Endothelial cell of umbilical vein (primary cell): ENCODE measurements around the gene CHN1. TPM values are rescaled to one million over a fixed set of nuclear protein-coding genes. Genes with fewer than 3 reads are reported as not detected.

Source experiments
- BruUV-seq: library from RNA; stranded (reverse); fragments of 400-500 nt; replicated peaks from 2 replicates; lab custom pipeline; 2021; lab: Mats Ljungman, UMichigan
- CTCF ChIA-PET: fragments of 300-600, 350-600 bp; sonication (Branson Sonifier 250); formaldehyde crosslinking; loops from one replicate; lab custom pipeline; 2021; ENCODE audit warnings: antibody characterized with exemption, inconsistent platforms; lab: Charles Lee
- POLR2A ChIA-PET: fragments of 300-600, 350-600 bp; sonication (Branson Sonifier 250); formaldehyde crosslinking; loops from one replicate; lab custom pipeline; 2021; ENCODE audit warnings: antibody characterized with exemption, inconsistent platforms; lab: Charles Lee
- DNase-seq: peaks from one replicate; pipeline ENCODE4 v3.0.0-alpha.2; 2011; ENCODE audit warnings: low read depth, low spot score
- FAIRE-seq: peaks from 2 replicates; lab custom pipeline; 2011; peaks lifted over from hg19 to GRCh38; lab: Jason Lieb, UNC
- H2AFZ ChIP-seq: 2 replicates; pipeline ENCODE4 v1.6.0; 2012; ENCODE audit warnings: low read depth, low read length, control low read depth, inconsistent platforms
- H3K27ac ChIP-seq: 2 replicates; pipeline ENCODE4 v1.5.1; 2011; ENCODE audit warnings: low read depth, mild to moderate bottlenecking, control low read depth, low read length, moderate library complexity; ENCODE audit not compliant: insufficient read depth
- H3K27me3 ChIP-seq, 2 experiments: 2 replicates each; pipeline versions ENCODE4 v1.6.0 to v1.6.1; 2011; ENCODE audit warnings: low read length in 2 of 2, mixed read lengths in 1 of 2; ENCODE audit not compliant: control insufficient read depth in 2 of 2, insufficient read depth in 2 of 2
- H3K36me3 ChIP-seq, 2 experiments: 2 replicates in 1 of 2; 3 replicates in 1 of 2; pipeline ENCODE4 v1.5.1; 2011; ENCODE audit warnings: low read length in 2 of 2, mild to moderate bottlenecking in 1 of 2, moderate library complexity in 1 of 2; ENCODE audit not compliant: control insufficient read depth in 2 of 2, insufficient read depth in 2 of 2; ENCODE audit errors: extremely low read depth in 1 of 2
- H3K4me1 ChIP-seq: 3 replicates; pipeline ENCODE4 v1.5.1; 2011; ENCODE audit warnings: mild to moderate bottlenecking, low read length; ENCODE audit not compliant: control insufficient read depth, insufficient read depth; ENCODE audit errors: extremely low read depth
- H3K4me2 ChIP-seq: 2 replicates; pipeline ENCODE4 v1.6.1; 2011; ENCODE audit warnings: low read length, control low read depth, mixed read lengths; ENCODE audit not compliant: insufficient read depth
- H3K4me3 ChIP-seq, 3 experiments: fragments of 200-600 bp in 1 of 3; sonication (generic), shearing (Covaris generic) in 1 of 3; replicated peaks in 1 of 3; 2 replicates each; pipeline ENCODE4 v1.5.1; 2011 to 2016; ENCODE audit warnings: control low read depth in 3 of 3, low read length in 3 of 3, mild to moderate bottlenecking in 2 of 3, inconsistent platforms in 1 of 3, low read depth in 1 of 3, moderate library complexity in 1 of 3; ENCODE audit not compliant: insufficient read depth in 1 of 3
- H3K79me2 ChIP-seq: 2 replicates; pipeline ENCODE4 v1.6.0; 2012; ENCODE audit warnings: low read length, inconsistent platforms; ENCODE audit not compliant: control insufficient read depth, insufficient read depth
- H3K9ac ChIP-seq: replicated peaks from 2 replicates; pipeline ENCODE3; 2011; ENCODE audit warnings: low read length, control low read depth; ENCODE audit not compliant: insufficient read depth; ENCODE audit errors: extremely low read depth
- H3K9me1 ChIP-seq: replicated peaks from 3 replicates; pipeline ENCODE4 v1.6.0; 2011; ENCODE audit warnings: mild to moderate bottlenecking, low read length; ENCODE audit not compliant: control insufficient read depth, insufficient read depth; ENCODE audit errors: extremely low read depth
- H3K9me3 ChIP-seq: replicated peaks from 2 replicates; pipeline ENCODE4 v1.5.1; 2012; ENCODE audit warnings: low read length, inconsistent platforms; ENCODE audit not compliant: control insufficient read depth, insufficient read depth
- H4K20me1 ChIP-seq: replicated peaks from 2 replicates; pipeline ENCODE3; 2011; ENCODE audit warnings: mild to moderate bottlenecking, low read length; ENCODE audit not compliant: control insufficient read depth, insufficient read depth; ENCODE audit errors: extremely low read depth
- EZH2 ChIP-seq: IDR thresholded peaks from 2 replicates; pipeline ENCODE4 v1.6.1; 2012; ENCODE audit warnings: borderline replicate concordance, low read depth, mild to moderate bottlenecking, moderate library complexity, low read length, inconsistent platforms; ENCODE audit not compliant: severe bottlenecking
- FOS ChIP-seq: IDR thresholded peaks from 2 replicates; pipeline ENCODE4 v1.6.1; 2011; ENCODE audit warnings: mild to moderate bottlenecking, low read length, moderate library complexity, borderline replicate concordance; ENCODE audit not compliant: insufficient read depth
- GATA2 ChIP-seq: IDR thresholded peaks from 2 replicates; pipeline ENCODE4 v1.7.0; 2011; ENCODE audit warnings: low read depth, mild to moderate bottlenecking, moderate library complexity, mixed read lengths, low read length; ENCODE audit not compliant: insufficient read length, insufficient read depth
- JUN ChIP-seq: IDR thresholded peaks from 2 replicates; pipeline ENCODE4 v1.6.1; 2011; ENCODE audit warnings: borderline replicate concordance, low read depth; ENCODE audit not compliant: insufficient read length, insufficient read depth
- MYC ChIP-seq: IDR thresholded peaks from one replicate; pipeline ENCODE4 v1.6.1; 2011; ENCODE audit warnings: mild to moderate bottlenecking, low read depth, low read length
- POLR2A ChIP-seq: IDR thresholded peaks from 2 replicates; pipeline ENCODE4 v1.6.1; 2012; ENCODE audit warnings: low read depth, mild to moderate bottlenecking, control low read depth, low read length
- POLR2AphosphoS5 ChIP-seq: IDR thresholded peaks from 2 replicates; pipeline ENCODE4 v1.6.1; 2012; ENCODE audit warnings: low read depth, mild to moderate bottlenecking, control low read depth, low read length, moderate library complexity; ENCODE audit not compliant: insufficient read depth
- dilution Hi-C: fragments of 300-500 bp; cut with MboI; formaldehyde crosslinking; loops from one replicate; pipeline ENCODE4 v1.15.0; 2019; ENCODE audit warnings: low sequenced_read_pairs; ENCODE audit not compliant: extremely low pct_ligation_motif_present
- intact Hi-C: fragments of 100-400 bp; cut with micrococcal nuclease; formaldehyde crosslinking; loops from one replicate; pipeline ENCODE4 v1.10.0; 2022
- polyA plus RNA-seq, 4 experiments: library from polyadenylated mRNA; depleted of rRNA in 3 of 4; stranded (reverse) in 3 of 4; unstranded in 1 of 4; fragments of >200 nt; gene quantifications; 2 replicates each; pipeline versions ENCODE4 v1.2.1 to v1.2.3, GENCODE V29; 2011 to 2012; ENCODE audit warnings: missing spikeins in 1 of 4
- total RNA-seq: library from RNA; stranded (reverse); gene quantifications from 2 replicates; pipeline ENCODE4 v1.2.3, GENCODE V29; 2021
- TF ChIP-seq, protein P1 (sequence below): IDR thresholded peaks from 2 replicates; pipeline ENCODE4 v1.6.1; 2011; ENCODE audit not compliant: insufficient read depth, insufficient read length
- TF ChIP-seq, protein P2 (sequence below), 2 donors: IDR thresholded peaks; 1 replicate in 1 of 2; 2 replicates in 1 of 2; pipeline ENCODE4 v1.5.1; 2011; ENCODE audit warnings: low read length in 2 of 2, mild to moderate bottlenecking in 2 of 2, moderate library complexity in 2 of 2, control low read depth in 1 of 2, inconsistent platforms in 1 of 2, low read depth in 1 of 2; ENCODE audit not compliant: insufficient read depth in 1 of 2; ENCODE audit errors: extremely low read depth in 1 of 2

Gene CHN1
- total and polyA plus RNA-seq, 2 donors (not counting 3 experiments of a cell fraction or from before 2014, with no cell fraction given), result 23.3 to 24.9 TPM

GRCh38 chr2:175039031-175039430, 33.9 kb upstream of the CHN1 start:
- ChIA-PET CTCF (interaction anchor here (1.2 to 1.4 kb wide), 4 partner anchors 243 to 1059 kb away, joined by 3 to 5 read pairs (median 4); no protein-coding TSS in a partner anchor), POLR2A (no interaction called here)
- no peaks in the 10 kb centered on the region for H3K9me3 ChIP-seq
- H3K79me2 ChIP-seq, result no peaks in the 10 kb centered on the region
- TF ChIP-seq FOS, result no peak
- H2AFZ ChIP-seq, result no peak overlapping the region
- intact Hi-C loops (loop anchor here (10.0 kb wide), 1 partner anchor 146 kb away; the partner anchor contains the start of gene ATP5MC3), dilution Hi-C loops (no loop called here)
- BruUV-seq, result no TSS peak
- FAIRE-seq, result no peak
- H4K20me1 ChIP-seq, result no peaks in the 10 kb centered on the region
- no peak overlapping the region for H3K27ac ChIP-seq
- H3K4me2 ChIP-seq, result no peak overlapping the region
- no peaks in the 10 kb centered on the region for H3K4me1 ChIP-seq
- no peaks in the 10 kb centered on the region for H3K36me3 ChIP-seq
- no peaks in the 10 kb centered on the region for H3K27me3 ChIP-seq
- H3K4me3 ChIP-seq, result no peak overlapping the region
- DNase-seq, result no peak
- no peaks in the 10 kb centered on the region for H3K9me1 ChIP-seq
- H3K9ac ChIP-seq, result no peak overlapping the region

GRCh38 chr2:175037941-175038340, 32.8 kb upstream of the CHN1 start:
- no peaks in the 10 kb centered on the region for H3K4me1 ChIP-seq
- FAIRE-seq (no peak), DNase-seq (no peak)
- no peak overlapping the region for H3K9ac ChIP-seq
- H3K79me2 ChIP-seq, result no peaks in the 10 kb centered on the region
- intact Hi-C loops, result loop anchor here (2.0 to 10.0 kb wide), 2 partner anchors 147 to 291 kb away; partner anchors contain the start of gene ATP5MC3
- POLR2A ChIA-PET, result no interaction called here
- no peak overlapping the region for H3K27ac ChIP-seq
- CTCF ChIA-PET, result interaction anchor here (0.6 to 1.5 kb wide), 10 partner anchors 25 to 1060 kb away, joined by 3 to 7 read pairs (median 4); no protein-coding TSS in a partner anchor
- no TSS peak for BruUV-seq
- H3K27me3 ChIP-seq, result no peaks in the 10 kb centered on the region
- dilution Hi-C loops, result no loop called here
- H3K4me3 ChIP-seq, result no peak overlapping the region
- H3K9me1 ChIP-seq, result no peaks in the 10 kb centered on the region
- H3K4me2 ChIP-seq, result no peak overlapping the region
- H4K20me1 ChIP-seq, result no peaks in the 10 kb centered on the region
- TF ChIP-seq JUN, result no peak
- TF ChIP-seq, protein P1, sequence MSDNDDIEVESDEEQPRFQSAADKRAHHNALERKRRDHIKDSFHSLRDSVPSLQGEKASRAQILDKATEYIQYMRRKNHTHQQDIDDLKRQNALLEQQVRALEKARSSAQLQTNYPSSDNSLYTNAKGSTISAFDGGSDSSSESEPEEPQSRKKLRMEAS, result no peak
- TF ChIP-seq GATA2, result no peak
- no peak for TF ChIP-seq POLR2AphosphoS5
- TF ChIP-seq POLR2A, result no peak
- TF ChIP-seq MYC, result no peak
- TF ChIP-seq, protein P2, sequence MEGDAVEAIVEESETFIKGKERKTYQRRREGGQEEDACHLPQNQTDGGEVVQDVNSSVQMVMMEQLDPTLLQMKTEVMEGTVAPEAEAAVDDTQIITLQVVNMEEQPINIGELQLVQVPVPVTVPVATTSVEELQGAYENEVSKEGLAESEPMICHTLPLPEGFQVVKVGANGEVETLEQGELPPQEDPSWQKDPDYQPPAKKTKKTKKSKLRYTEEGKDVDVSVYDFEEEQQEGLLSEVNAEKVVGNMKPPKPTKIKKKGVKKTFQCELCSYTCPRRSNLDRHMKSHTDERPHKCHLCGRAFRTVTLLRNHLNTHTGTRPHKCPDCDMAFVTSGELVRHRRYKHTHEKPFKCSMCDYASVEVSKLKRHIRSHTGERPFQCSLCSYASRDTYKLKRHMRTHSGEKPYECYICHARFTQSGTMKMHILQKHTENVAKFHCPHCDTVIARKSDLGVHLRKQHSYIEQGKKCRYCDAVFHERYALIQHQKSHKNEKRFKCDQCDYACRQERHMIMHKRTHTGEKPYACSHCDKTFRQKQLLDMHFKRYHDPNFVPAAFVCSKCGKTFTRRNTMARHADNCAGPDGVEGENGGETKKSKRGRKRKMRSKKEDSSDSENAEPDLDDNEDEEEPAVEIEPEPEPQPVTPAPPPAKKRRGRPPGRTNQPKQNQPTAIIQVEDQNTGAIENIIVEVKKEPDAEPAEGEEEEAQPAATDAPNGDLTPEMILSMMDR (IDR thresholded peaks at IDR 0.05; ENCODE audit: extremely low read depth in 1 of 2, insufficient read depth in 1 of 2, low read depth in 1 of 2, low read length in 2 of 2), result no peak
- TF ChIP-seq FOS, result no peak
- TF ChIP-seq EZH2, result no peak
- no peak overlapping the region for H2AFZ ChIP-seq
- no peaks in the 10 kb centered on the region for H3K9me3 ChIP-seq
- H3K36me3 ChIP-seq, result no peaks in the 10 kb centered on the region
